K562 (cell line): Measurements from ENCODE around the gene CYP46A1. TPM values are rescaled to one million over a fixed set of nuclear protein-coding genes. Genes with fewer than 3 reads are reported as not detected.

ENCODE experiments used
- HNRNPH1 ChIP-seq: fragments of 200-400 bp; formaldehyde crosslinking; optimal IDR thresholded peaks from 2 replicates; pipeline ENCODE3; 2017; ENCODE audit warnings: low read depth, mild to moderate bottlenecking, low read length, moderate library complexity
- MGA ChIP-seq: fragments of 450-650 bp; IDR thresholded peaks from 2 replicates; pipeline ENCODE4 v1.6.1; 2016; ENCODE audit warnings: mild to moderate bottlenecking, moderate library complexity
- MTA3 ChIP-seq: fragments of 450-650 bp; formaldehyde crosslinking; IDR thresholded peaks from 2 replicates; pipeline ENCODE4 v1.6.1; 2017; ENCODE audit warnings: mild to moderate bottlenecking, borderline replicate concordance
- SIN3A ChIP-seq, 2 experiments: fragments of 150-350 bp in 1 of 2; IDR thresholded peaks; 2 replicates each; pipeline ENCODE4 v1.6.1; 2011 to 2016; ENCODE audit warnings: borderline replicate concordance in 2 of 2, low read depth in 2 of 2, low read length in 2 of 2, mild to moderate bottlenecking in 2 of 2, moderate library complexity in 2 of 2; ENCODE audit not compliant: control insufficient read depth in 1 of 2
- ZNF57 ChIP-seq: fragments of 450-650 bp; formaldehyde crosslinking; IDR thresholded peaks from 2 replicates; pipeline ENCODE4 v1.4.0; 2020; ENCODE audit warnings: mild to moderate bottlenecking, moderate library complexity
- polyA plus RNA-seq, 8 experiments: library from polyadenylated mRNA; depleted of rRNA in 4 of 8; stranded (reverse) in 5 of 8; unstranded in 3 of 8; fragments of >200 nt; fragmentation: Nextera tagmentation in 2 of 8; fragmentation: Illumina TruSeq in 1 of 8; extraction: Ambion mirVana in 2 of 8; extraction: Trizol in 1 of 8; gene quantifications; 2 replicates each; pipeline versions ENCODE4 v1.2.1 to v1.2.3, GENCODE V29; 2011 to 2014; ENCODE audit warnings: inconsistent platforms in 1 of 8, missing spikeins in 1 of 8
- total RNA-seq, 7 experiments: library from RNA; depleted of rRNA in 6 of 7; stranded (reverse); fragments of >200 nt in 6 of 7; fragmentation: Illumina TruSeq in 2 of 7; extraction: Trizol in 2 of 7; gene quantifications; 2 replicates each; pipeline versions ENCODE4 v1.2.1 to v1.2.3, GENCODE V29; 2011 to 2021; ENCODE audit warnings: low replicate concordance in 1 of 7

The CYP46A1 gene
- total and polyA plus RNA-seq, 9 of the 15 experiments (the other 6 are each of a cell fraction or from before 2014, with no cell fraction given) = not detected

- no peak for TF ChIP-seq MGA
- TF ChIP-seq ZNF57 (CRISPR knock-in tag) = no peak
- no peak for TF ChIP-seq SIN3A (IDR thresholded peaks at IDR 0.05; ENCODE audit: borderline replicate concordance in 2 of 2, control insufficient read depth in 1 of 2, low read depth in 2 of 2, low read length in 2 of 2)
- no peak for TF ChIP-seq MTA3
- no peak for TF ChIP-seq HNRNPH1
Measured at GRCh38 chr14:99690636-99691035, 6.5 kb downstream of the CYP46A1 start (continued).
